HG02759 (cell line): ENCODE data around the gene PRND.
"Not testable (repeated sequence)": the region's sequence is repeated elsewhere in the genome, so short reads cannot be mapped to it uniquely, and the experiment has no call there.

Experiments used
- ATAC-seq: cut with Tn5 transposase; IDR thresholded peaks from one replicate; pipeline ENCODE4 v1.9.1; 2021; ENCODE audit warnings: mild to moderate bottlenecking, moderate library complexity; ENCODE audit not compliant: unreplicated experiment

PRND gene

GRCh38 chr20:4736875-4737274 lies 15.2 kb downstream of the PRND start:
- no peak for ATAC-seq

DNA sequence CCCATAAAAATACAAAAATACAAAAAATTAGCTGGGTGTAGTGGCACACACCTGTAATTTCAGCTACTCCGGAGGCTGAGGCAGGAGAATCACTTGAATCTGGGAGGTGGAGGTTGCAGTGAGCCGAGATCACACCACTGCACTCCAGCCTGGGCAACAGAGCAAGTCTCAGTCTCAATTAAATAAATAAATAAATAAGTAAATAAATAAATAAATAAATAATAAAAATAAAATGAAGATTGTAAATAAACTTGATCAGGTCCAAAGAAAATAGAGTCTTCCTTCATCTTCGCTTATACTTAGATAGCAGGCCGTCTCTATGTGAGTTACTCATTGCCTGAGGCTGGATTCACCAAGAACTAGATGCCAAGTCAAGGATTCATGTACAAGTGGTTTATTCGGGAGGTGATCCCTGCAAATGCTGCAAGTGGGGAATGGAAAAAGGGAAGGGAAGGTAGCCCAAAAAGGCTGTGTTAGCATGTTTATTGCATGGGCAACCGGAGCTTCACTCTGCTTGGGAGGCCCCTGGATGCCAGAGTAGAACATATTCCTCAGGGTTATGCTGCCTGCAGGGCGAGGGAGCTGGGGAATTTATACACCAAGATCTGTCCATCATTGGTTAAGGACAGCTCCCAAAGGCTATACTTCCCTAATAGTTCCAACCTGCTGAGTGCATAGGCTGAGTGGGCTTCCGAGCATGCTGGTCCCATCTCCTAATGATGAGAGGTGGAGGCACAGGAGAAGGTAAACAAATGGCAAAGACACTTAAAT lies 16.3 kb downstream of the PRND start:
- ATAC-seq = no peak

DNA sequence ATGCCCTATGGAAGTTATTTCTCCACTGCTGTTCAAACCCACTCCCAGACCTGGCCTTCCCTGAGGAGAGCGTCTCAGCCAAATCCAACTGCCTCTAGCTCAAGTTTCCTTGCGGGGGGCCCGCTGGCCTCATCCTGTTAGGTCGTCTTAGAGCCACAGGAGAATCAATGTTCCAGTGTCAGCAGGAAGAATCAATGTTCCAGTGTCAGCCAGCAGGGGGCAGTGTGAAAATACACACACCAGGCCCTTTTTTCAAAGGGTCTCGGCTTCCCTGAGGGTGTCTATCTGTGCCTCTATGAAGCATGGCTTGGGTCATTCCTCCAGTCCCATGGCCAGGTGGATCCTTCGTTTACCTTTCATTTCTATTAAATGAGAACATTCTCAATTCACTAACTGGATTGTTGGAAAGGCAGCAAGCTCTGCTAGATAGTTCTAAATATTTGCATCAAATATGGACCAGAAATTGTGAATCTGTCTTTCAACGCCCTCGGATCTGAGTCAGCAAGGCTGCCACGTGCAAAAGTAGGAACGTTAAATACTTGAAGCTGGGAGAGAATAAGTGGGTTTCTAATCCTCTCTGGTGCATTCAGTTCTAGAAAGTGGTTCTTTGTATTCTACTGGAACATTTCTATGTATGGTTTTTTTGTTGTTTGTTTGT lies 19.2 kb downstream of the PRND start:
- no peak for ATAC-seq

GRCh38 chr20:4748847-4749246 lies 27.1 kb downstream of the PRND start:
- ATAC-seq = no peak

GRCh38 chr20:4749326-4749725 lies 27.6 kb downstream of the PRND start:
- ATAC-seq = no peak

GRCh38 chr20:4750381-4750780 lies 28.7 kb downstream of the PRND start:
- ATAC-seq = no peak

- not testable (repeated sequence) for ATAC-seq
Observed at GRCh38 chr20:4759100-4759884, 37.6 kb downstream of the PRND start.

DNA sequence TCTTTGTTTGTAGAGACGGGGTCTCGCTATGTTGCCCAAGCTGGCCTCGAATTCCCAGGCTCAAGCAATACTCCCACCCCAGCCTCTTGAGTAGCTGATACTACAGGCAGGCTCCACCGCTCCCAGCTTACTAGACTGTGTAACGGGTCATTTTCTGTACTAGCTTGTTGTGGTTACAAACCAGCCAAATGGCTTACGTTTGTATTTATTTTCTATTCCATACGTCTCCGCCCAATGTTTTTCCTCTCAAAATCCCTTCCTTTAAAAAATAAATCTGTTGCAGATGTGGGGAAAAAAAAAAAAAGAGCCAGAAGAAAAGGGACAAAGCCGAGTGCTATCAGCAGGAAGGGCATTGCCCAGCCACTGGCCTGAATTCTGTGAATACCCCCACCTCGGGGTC lies 41.6 kb downstream of the PRND start:
- ATAC-seq = no peak

- no peak for ATAC-seq
Observed at GRCh38 chr20:4763723-4764510, 42.2 kb downstream of the PRND start.

DNA sequence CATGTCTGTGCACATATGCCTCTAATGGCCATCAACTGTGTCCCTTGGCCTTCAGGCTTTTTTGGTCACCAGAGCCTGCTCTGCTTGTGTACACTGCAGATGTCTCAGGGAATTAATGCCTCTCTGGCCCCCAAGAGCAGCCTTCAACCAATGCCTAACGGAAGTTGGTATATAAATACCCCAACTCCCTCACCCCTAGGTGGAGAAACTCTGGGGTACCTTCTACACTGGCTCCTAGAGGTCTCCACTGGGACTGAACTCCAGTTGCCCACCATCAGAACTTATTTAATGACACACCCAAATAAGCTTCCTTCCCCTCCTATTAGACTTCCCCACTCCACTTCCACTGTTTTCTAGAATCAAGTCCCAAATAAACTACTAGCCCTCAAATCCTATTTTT lies 43.1 kb downstream of the PRND start:
- no peak for ATAC-seq

DNA sequence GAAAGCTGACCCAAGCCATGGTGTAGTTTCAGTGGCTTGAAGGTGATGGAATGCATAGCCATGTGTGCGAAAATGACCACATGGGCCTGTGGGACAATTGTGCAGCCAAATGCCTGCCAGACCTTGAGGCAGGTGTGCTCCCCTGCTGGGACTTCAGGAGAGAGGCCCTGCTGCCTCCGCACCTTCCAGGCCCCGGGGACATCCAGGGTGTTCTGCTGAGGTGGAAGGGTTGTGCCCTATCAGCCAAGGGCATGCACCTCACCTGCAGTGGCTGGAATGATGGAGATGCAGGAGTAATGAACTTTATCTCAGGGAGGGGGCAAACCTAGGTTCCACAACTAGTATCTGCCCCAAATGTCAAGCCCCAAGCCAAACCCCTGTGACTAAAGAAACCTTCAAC lies 44.0 kb downstream of the PRND start:
- no peak for ATAC-seq

- ATAC-seq = no peak
Observed at GRCh38 chr20:4766631-4767030, 44.9 kb downstream of the PRND start.

GRCh38 chr20:4767084-4767483 lies 45.4 kb downstream of the PRND start:
- ATAC-seq = no peak

GRCh38 chr20:4769328-4769727 lies 47.6 kb downstream of the PRND start:
- ATAC-seq = no peak

DNA sequence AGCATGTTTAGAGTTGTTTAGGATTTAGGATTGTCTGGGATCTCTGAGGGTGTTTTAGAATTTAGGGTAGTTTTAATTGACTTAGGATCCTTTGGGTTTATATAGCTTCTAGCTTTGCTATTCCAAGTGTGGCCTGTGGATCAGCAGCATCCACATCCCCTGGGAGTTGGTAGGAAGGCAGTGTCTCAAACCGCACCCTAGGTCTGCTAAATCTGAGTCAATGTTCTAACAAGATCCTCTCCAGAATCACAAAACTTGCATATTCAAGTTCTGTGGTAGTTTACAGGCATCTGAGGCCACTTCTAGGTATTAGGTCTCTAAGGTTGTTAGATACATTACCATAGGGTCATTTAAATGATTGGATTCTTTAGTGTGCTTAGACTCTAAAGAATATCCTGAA lies 48.3 kb downstream of the PRND start:
- ATAC-seq = no peak

- ATAC-seq = no peak
Observed at GRCh38 chr20:4771004-4771403, 49.3 kb downstream of the PRND start.

GRCh38 chr20:4772132-4772531 lies 50.4 kb downstream of the PRND start:
- ATAC-seq = no peak

DNA sequence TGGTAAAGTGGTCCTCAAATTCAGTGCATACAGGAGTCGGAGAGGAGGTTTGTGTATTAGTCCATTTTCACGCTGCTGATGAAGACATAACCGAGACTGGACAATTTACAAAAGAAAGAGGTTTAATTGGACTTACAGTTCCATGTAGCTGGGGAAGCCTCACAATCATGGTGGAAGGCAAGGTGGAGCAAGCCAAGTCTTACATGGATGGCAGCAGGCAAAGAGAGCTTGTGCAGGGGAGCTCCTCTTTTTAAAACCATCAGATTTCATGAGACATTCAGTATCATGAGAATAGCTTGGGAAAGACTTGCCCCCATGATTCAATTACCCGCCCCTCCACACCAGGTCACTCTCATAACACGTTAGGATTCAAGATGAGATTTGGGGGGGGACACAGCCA lies 51.3 kb downstream of the PRND start:
- not testable (repeated sequence) for ATAC-seq

GRCh38 chr20:4773736-4774135 lies 52.0 kb downstream of the PRND start:
- ATAC-seq = no peak

GRCh38 chr20:4774207-4774606 lies 52.5 kb downstream of the PRND start:
- no peak for ATAC-seq
